OCI-LY7 (cell line): ENCODE measurements around the gene GPR132. TPM values are rescaled to one million over a fixed set of nuclear protein-coding genes. Genes with fewer than 3 reads are reported as not detected.

Experiments used
- BruUV-seq: library from RNA; stranded (reverse); fragments of 400-500 nt; replicated peaks from 2 replicates; lab custom pipeline; 2021; lab: Mats Ljungman, UMichigan
- CTCF ChIA-PET: fragments of 300-600 bp; sonication (Branson Sonifier 250); formaldehyde crosslinking; loops from one replicate; lab custom pipeline; 2022; ENCODE audit warnings: antibody characterized with exemption; ENCODE audit not compliant: unreplicated experiment; lab: Charles Lee
- POLR2A ChIA-PET: fragments of 300-600 bp; sonication (Branson Sonifier 250); formaldehyde crosslinking; loops from one replicate; lab custom pipeline; 2022; ENCODE audit warnings: antibody characterized with exemption; lab: Charles Lee
- DNase-seq: peaks from one replicate; pipeline ENCODE4 v3.0.0-alpha.2; 2015; ENCODE audit warnings: low spot score
- H2AFZ ChIP-seq: fragments of 200-600 bp; sonication (generic), shearing (Covaris generic); 2 replicates; pipeline ENCODE4 v1.6.1; 2014; ENCODE audit warnings: mild to moderate bottlenecking, antibody characterized with exemption, low read length, moderate library complexity
- H3K27ac ChIP-seq: fragments of 200-600 bp; sonication (generic); 2 replicates; pipeline ENCODE4 v1.5.1; 2014; ENCODE audit warnings: mixed run types, low read depth, mild to moderate bottlenecking, moderate library complexity, low read length, inconsistent platforms; ENCODE audit not compliant: poor library complexity, severe bottlenecking
- H3K36me3 ChIP-seq: fragments of 200-600 bp; sonication (generic); 2 replicates; pipeline ENCODE4 v1.6.1; 2014; ENCODE audit warnings: mild to moderate bottlenecking, antibody characterized with exemption, low read length, moderate library complexity, mixed read lengths; ENCODE audit not compliant: insufficient read depth
- H3K4me1 ChIP-seq: fragments of 200-600 bp; sonication (generic); 2 replicates; pipeline ENCODE4 v1.5.1; 2014; ENCODE audit warnings: mild to moderate bottlenecking, low read length; ENCODE audit not compliant: insufficient read depth, poor library complexity, severe bottlenecking
- H3K4me2 ChIP-seq: fragments of 200-600 bp; sonication (generic); 2 replicates; pipeline ENCODE4 v1.6.1; 2014; ENCODE audit warnings: mild to moderate bottlenecking, low read length
- H3K4me3 ChIP-seq: fragments of 200-600 bp; sonication (generic); 2 replicates; pipeline ENCODE4 v1.5.1; 2014; ENCODE audit warnings: mild to moderate bottlenecking, low read depth, low read length; ENCODE audit not compliant: poor library complexity, severe bottlenecking
- H3K79me2 ChIP-seq: fragments of 200-600 bp; sonication (generic); 2 replicates; pipeline ENCODE4 v1.6.1; 2016; ENCODE audit warnings: low read depth, mild to moderate bottlenecking, low read length, moderate library complexity, mixed read lengths; ENCODE audit not compliant: insufficient read depth
- H3K9me2 ChIP-seq: fragments of 200-600 bp; sonication (generic); 2 replicates; pipeline ENCODE4 v1.6.1; 2016; ENCODE audit warnings: mild to moderate bottlenecking, low read length, mixed read lengths; ENCODE audit not compliant: insufficient read depth
- H3K9me3 ChIP-seq: fragments of 200-600 bp; sonication (generic); 2 replicates; pipeline ENCODE4 v1.6.1; 2014; ENCODE audit warnings: mild to moderate bottlenecking, mixed run types, low read length, mixed read lengths
- H4K20me1 ChIP-seq: fragments of 200-600 bp; sonication (generic); 2 replicates; pipeline ENCODE4 v1.6.1; 2014; ENCODE audit warnings: mild to moderate bottlenecking, antibody characterized with exemption, low read length, moderate library complexity, mixed read lengths; ENCODE audit not compliant: insufficient read depth
- EZH2phosphoT487 ChIP-seq: fragments of 200-600 bp; sonication (generic); IDR thresholded peaks from 2 replicates; pipeline ENCODE4 v1.6.1; 2018; ENCODE audit warnings: low read depth, borderline replicate concordance, mild to moderate bottlenecking, mixed run types, antibody characterized with exemption, low read length, moderate library complexity, mixed read lengths
- intact Hi-C: fragments of 100-400 bp; cut with micrococcal nuclease; formaldehyde crosslinking; loops from one replicate; pipeline ENCODE4 v1.10.0; 2022; ENCODE audit not compliant: unreplicated experiment
- total RNA-seq, 2 experiments: library from RNA; depleted of rRNA in 1 of 2; stranded (reverse); fragments of >200 nt in 1 of 2; shearing (Covaris generic) in 1 of 2; gene quantifications; 2 replicates each; pipeline ENCODE4 v1.2.3, GENCODE V29; 2014 to 2022
- TF ChIP-seq, protein P1 (sequence below): fragments of 200-600 bp; sonication (generic); conservative IDR thresholded peaks from 2 replicates; pipeline ENCODE4 v1.5.1; 2014; ENCODE audit warnings: mild to moderate bottlenecking, antibody characterized with exemption, low read length, moderate library complexity, mixed read lengths

Gene GPR132
- total RNA-seq, 2 experiments from 2014 or later = 1.0 to 3.0 TPM

DNA sequence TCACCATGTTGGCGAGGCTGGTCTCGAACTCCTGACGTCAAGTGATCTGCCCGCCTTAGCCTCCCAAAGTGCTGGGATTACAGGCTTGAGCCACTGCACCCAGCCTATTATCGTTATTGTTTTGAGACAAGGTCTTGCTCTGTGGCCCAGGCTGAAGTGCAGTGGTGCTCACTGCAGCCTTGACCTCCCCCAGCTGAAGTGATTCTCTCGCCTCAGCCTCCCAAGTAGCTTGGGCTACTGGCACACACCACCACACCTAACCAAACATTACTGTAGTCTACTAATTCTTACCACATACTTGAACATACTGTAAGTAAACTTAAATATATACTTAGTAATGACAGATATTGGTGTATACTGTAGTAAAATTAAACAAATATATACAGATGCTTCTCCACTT lies 39.8 kb downstream of the GPR132 start:
- H3K4me2 ChIP-seq = no peak overlapping the region
- POLR2A ChIA-PET = no interaction called here

DNA sequence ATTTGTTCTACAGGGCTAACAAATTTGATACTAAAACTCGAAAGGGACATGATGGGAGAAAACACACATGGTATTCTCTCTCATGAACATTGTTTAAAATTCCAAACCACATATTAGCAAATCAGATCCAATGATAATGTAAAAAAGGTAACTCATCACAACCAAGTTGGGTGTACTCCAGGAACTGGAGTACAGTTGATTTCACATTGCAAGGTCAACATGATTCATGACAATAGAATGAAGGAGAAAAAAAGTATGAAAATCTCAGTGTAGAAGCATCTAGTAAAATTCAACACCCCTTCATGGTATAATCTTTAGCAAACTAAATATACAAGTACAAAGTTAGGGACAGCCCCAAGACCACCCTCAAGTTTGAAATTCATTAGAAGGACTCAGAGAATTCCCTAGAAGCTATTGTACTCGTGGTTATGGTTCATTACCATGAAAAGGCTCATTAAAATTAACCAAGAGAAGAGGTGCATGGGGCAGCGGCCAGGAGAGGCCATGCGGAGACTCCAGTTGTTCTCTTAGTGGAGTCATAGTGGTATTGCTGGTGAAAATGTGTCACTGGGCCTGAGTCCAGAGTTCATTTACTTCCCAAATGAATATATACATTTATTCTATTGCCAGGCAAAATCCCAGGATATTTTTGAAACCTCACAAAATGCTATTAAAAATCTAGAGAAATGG lies 41.3 kb downstream of the GPR132 start:
- H2AFZ ChIP-seq = no peak overlapping the region
- no peaks in the 10 kb centered on the region for H3K9me3 ChIP-seq
- ChIA-PET POLR2A (interaction anchor here (0.9 kb wide), 1 partner anchor 10 kb away, joined by 3 read pairs; no protein-coding TSS in a partner anchor), CTCF (no interaction called here)
- intact Hi-C loops = loop anchor here (10.0 kb wide), 1 partner anchor 269 kb away; the partner anchor contains the start of gene SIVA1
- H3K79me2 ChIP-seq = peaks cover 34% of the 10 kb centered on the region
- H4K20me1 ChIP-seq = peaks cover 13% of the 10 kb centered on the region
- no TSS peak for BruUV-seq
- DNase-seq = no peak
- no peak overlapping the region for H3K4me2 ChIP-seq
- no peak overlapping the region for H3K27ac ChIP-seq
- no peak for TF ChIP-seq EZH2phosphoT487
- TF ChIP-seq, protein P1, sequence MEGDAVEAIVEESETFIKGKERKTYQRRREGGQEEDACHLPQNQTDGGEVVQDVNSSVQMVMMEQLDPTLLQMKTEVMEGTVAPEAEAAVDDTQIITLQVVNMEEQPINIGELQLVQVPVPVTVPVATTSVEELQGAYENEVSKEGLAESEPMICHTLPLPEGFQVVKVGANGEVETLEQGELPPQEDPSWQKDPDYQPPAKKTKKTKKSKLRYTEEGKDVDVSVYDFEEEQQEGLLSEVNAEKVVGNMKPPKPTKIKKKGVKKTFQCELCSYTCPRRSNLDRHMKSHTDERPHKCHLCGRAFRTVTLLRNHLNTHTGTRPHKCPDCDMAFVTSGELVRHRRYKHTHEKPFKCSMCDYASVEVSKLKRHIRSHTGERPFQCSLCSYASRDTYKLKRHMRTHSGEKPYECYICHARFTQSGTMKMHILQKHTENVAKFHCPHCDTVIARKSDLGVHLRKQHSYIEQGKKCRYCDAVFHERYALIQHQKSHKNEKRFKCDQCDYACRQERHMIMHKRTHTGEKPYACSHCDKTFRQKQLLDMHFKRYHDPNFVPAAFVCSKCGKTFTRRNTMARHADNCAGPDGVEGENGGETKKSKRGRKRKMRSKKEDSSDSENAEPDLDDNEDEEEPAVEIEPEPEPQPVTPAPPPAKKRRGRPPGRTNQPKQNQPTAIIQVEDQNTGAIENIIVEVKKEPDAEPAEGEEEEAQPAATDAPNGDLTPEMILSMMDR = no peak
- H3K9me2 ChIP-seq = no peaks in the 10 kb centered on the region
- peaks cover 37% of the 10 kb centered on the region for H3K4me1 ChIP-seq
- H3K36me3 ChIP-seq = peaks cover 18% of the 10 kb centered on the region
- no peak overlapping the region for H3K4me3 ChIP-seq

More for the DNA sequence above, 39.8 kb downstream of the GPR132 start:
- Histone ChIP-seq H3K9me3 (no peaks in the 10 kb centered on the region), H4K20me1 (no peaks in the 10 kb centered on the region), H2AFZ (no peak overlapping the region), H3K4me1 (peaks cover 34% of the 10 kb centered on the region), H3K9me2 (no peaks in the 10 kb centered on the region), H3K27ac (no peak overlapping the region), H3K36me3 (0 out of 2 replicates have a peak, but pooled peaks cover 4% of the 10 kb centered on the region), H3K4me3 (no peak overlapping the region), H3K79me2 (peaks cover 19% of the 10 kb centered on the region)
- DNase-seq = no peak
- intact Hi-C loops = loop anchor here (10.0 kb wide), 1 partner anchor 271 kb away; the partner anchor contains the start of gene SIVA1
- TF ChIP-seq EZH2phosphoT487 = no peak
- TF ChIP-seq, protein P1 = no peak
- CTCF ChIA-PET = no interaction called here
- no TSS peak for BruUV-seq

DNA sequence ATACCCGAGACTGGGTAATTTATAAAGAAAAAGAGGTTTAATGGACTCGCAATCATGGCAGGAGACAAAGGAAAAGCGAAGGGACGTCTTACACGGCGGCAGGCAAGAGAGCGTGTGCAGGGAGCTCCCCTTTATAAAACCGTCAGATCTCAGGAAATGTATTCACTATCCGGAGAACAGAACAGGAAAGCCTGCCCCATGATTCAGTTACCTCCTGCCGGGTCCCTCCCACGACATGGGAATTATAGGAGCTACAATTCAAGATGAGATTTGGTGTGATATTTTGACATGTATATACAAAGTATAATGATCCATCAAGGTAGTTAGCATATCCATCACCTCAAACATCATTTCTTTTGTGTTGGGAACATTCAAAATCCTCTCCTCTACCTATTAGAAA lies 42.1 kb downstream of the GPR132 start:
- DNase-seq = no peak

More for the DNA sequence above, 42.1 kb downstream of the GPR132 start:
- intact Hi-C loops = loop anchor here (10.0 kb wide), 1 partner anchor 268 kb away; the partner anchor contains the start of gene SIVA1
- Histone ChIP-seq H3K79me2 (peaks cover 42% of the 10 kb centered on the region), H2AFZ (no peak overlapping the region), H3K9me3 (no peaks in the 10 kb centered on the region), H3K27ac (no peak overlapping the region), H3K4me3 (no peak overlapping the region), H3K4me2 (no peak overlapping the region), H3K4me1 (peaks cover 45% of the 10 kb centered on the region), H4K20me1 (peaks cover 20% of the 10 kb centered on the region), H3K36me3 (peaks cover 26% of the 10 kb centered on the region), H3K9me2 (no peaks in the 10 kb centered on the region)
- TF ChIP-seq, protein P1 = no peak
- TF ChIP-seq EZH2phosphoT487 = no peak
- ChIA-PET CTCF (no interaction called here), POLR2A (no interaction called here)
- no TSS peak for BruUV-seq
